ENCODE results near the gene INSL6. TPM values are rescaled to one million over a fixed set of nuclear protein-coding genes. Genes with fewer than 3 reads are reported as not detected.
"Not testable (repeated sequence)": the region's sequence is repeated elsewhere in the genome, so short reads cannot be mapped to it uniquely, and the experiment has no call there.

Gene INSL6
- under 1 TPM; 0.19 to 0.24 (median 0.21) TPM for polyA plus RNA-seq (ENCODE audit: insufficient read length in 3 of 3)

DNA sequence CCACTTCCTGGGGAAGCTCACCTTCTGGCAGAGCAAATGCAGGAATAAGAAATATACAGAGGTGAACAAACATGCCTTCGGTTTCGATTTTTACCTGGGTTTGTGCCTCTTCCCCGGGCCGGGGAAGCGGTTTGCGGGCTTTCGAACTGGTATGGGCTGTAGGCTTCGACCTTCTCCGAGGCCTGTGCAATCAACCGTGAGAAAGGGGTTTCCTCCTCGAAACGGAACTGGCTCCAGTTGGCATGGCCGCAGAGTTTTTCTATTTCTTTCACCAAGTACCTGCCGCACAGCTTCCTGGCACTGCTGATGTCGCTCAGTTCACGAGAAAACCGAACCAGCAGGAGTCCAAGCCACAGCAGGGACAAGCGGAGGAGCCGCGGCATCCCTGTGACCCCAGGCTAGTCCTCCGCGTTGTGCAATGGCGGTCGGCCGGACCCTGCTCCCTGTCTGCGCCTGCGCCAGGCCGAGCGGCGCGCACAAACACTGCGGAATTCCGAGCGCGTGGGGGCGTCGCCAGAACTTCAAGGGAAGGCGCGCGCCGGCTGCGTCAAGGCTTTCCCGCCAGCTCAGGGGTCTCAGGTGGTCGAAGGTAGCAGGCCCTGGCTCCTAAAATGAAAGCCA is at the start of gene INSL6:
Gene INSL6 (minus strand): TSS at position 420 of the 621 bp plus-strand sequence. CDS start 37 bp downstream, at position 383.
- DNase-seq (ENCODE audit: low read depth in 3 of 3, low spot score in 2 of 3) = no peak

GRCh38 chr9:5231212-5231611 is 45.8 kb upstream of the INSL6 start, which contains the start of gene INSL4:
Gene INSL4, plus strand, starts transcription at chr9:5231419. Its CDS starts 105 bp downstream, at chr9:5231524.
- no peak for DNase-seq (ENCODE audit: low read depth in 3 of 3, low spot score in 2 of 3)

GRCh38 chr9:5230554-5230953 is 45.1 kb upstream of the INSL6 start:
- no peak for DNase-seq (ENCODE audit: low read depth in 3 of 3, low spot score in 2 of 3)

GRCh38 chr9:5205071-5205470 is 19.6 kb upstream of the INSL6 start:
- DNase-seq (ENCODE audit: low read depth in 3 of 3, low spot score in 2 of 3) = no peak

DNA sequence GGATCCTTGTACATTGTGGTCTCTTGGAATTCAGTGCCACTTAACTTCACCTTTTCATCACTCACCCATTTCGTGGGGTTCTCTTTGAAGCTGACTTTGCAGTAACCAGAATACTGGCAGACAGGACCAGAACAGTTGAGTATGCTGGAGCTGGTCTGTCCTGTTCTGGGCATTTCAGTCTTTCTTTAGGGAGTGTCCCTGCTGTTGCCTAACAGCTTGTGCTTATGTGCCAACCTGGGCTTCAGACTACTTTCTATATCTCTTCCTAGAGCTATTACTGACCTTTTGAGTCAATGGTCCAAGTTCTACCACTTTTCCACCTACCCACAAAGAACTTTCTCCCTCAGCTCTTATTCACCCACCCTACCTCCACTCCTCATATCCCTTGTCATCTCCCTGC is 10.0 kb upstream of the INSL6 start:
- no peak for DNase-seq (ENCODE audit: low read depth in 3 of 3, low spot score in 2 of 3)

DNA sequence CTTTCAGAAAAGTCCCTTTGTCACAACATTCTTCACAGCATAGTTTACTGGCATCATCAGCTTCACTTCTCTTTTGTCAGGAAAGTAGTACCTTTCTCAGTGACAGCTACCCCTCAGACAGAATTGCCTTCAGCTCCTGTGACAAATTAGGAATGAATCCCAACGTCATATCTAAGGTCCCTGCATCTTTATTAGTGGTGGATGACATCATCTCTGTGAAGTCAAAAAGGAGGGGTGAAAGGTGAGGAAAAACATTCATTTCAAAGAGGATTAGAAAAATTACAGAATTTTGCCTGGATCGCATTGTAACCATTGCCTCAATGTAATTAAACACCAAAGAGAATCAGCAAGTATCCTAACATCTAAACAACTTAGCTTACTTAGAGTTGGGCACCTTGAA is 7.9 kb upstream of the INSL6 start:
- DNase-seq (ENCODE audit: low read depth in 3 of 3, low spot score in 2 of 3) = no peak

- DNase-seq (ENCODE audit: low read depth in 3 of 3, low spot score in 2 of 3) = no peak
Observed at GRCh38 chr9:5191985-5192384, 6.5 kb upstream of the INSL6 start.

DNA sequence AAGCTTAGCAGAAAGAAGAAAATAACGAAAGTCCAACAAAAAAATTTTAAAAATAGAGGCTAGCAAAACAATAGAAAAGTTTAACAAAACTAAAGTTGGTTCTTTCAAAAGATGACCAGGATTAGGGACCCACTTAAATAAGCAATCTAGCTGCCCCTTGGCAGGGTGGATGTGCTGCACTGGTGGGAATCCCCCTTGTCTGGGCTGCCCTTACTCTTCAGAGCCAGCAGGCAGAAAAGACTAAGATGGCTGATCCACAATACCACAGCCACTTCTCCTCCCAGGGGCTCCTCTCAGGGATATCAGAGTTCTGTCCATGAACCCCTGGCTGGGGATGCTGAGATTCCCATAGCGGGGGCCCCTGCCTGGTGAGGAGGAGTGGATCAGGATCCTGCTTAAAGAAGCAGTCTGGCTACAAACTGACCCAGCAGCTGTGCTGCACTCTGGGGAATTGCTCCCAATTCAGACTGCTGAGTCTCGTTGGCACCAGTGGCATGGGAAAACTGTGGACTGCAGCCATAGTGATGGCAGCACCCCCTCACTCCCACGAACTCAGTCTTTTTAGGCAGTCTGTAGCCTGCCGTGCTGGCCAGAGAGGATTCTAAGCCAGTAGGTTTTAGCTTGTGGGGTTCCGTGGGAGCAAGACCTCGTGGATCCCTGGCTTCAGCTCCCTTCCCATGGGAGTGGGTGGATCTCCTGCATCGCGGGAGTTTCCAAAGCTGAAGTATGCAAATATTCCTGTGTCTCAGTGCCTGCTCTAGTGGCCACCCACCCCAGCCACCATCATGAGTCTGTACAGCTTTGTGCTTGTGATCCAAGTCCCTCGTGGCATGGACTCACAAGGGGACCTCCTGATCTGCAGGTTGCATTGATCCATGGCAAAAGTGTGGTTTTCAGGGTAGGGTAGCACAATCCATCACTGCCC is 2.9 kb upstream of the INSL6 start:
- no peak for DNase-seq (ENCODE audit: low read depth in 3 of 3, low spot score in 2 of 3)

GRCh38 chr9:5186416-5187169 is 1.2 kb upstream of the INSL6 start:
- DNase-seq (ENCODE audit: low read depth in 3 of 3, low spot score in 2 of 3) = peak; percentile 12 to 14 (median 13)

- no peak for DNase-seq (ENCODE audit: low read depth in 3 of 3, low spot score in 2 of 3)
Observed at GRCh38 chr9:5184776-5185175, 663 bp downstream of the INSL6 start.

DNA sequence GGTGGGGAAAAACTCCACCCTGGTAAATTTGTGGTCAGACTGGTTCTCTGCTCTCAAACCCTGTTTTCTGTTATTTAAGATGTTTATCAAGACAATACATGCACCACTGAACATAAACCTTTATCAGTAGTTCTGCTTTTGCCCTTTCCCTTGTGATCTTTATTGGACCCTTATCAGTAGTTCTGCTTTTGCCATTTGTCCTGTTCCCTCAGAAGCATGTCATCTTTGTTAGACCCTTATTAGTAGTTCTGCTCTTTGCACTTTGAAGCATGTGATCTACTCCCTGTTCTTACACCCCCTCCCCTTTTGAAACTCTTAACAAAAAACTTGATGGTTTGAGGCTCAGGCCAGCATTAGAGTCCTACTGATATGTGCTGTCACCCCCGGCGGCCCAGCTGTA is 4.8 kb downstream of the INSL6 start:
- not testable (repeated sequence) for DNase-seq (ENCODE audit: low read depth in 3 of 3, low spot score in 2 of 3)

- no peak for DNase-seq (ENCODE audit: low read depth in 3 of 3, low spot score in 2 of 3)
Observed at GRCh38 chr9:5178126-5178805, 7.2 kb downstream of the INSL6 start.

DNA sequence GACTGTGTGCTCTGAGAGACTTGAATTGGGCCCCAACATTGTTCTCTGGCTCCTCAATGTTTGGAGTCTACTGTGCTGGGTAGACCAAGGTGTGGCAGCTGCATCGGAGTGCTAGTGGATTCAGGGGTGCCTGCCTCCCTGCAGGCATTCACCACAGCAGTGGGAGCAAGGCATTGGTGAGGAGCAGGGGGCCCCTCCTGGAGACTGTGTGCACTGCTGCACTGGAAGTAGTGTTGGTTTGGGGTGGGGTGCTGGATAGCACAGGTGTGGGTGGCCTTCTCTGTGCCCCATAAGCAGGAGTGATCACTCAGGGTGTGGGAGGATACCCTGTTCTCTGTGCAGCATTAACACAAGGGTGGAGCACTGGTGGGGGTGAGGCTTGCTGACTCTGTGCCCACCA is 39.2 kb downstream of the INSL6 start:
- no peak for DNase-seq (ENCODE audit: low read depth in 3 of 3, low spot score in 2 of 3)

GRCh38 chr9:5144217-5144616 is 41.2 kb downstream of the INSL6 start:
- no peak for DNase-seq (ENCODE audit: low read depth in 3 of 3, low spot score in 2 of 3)

DNA sequence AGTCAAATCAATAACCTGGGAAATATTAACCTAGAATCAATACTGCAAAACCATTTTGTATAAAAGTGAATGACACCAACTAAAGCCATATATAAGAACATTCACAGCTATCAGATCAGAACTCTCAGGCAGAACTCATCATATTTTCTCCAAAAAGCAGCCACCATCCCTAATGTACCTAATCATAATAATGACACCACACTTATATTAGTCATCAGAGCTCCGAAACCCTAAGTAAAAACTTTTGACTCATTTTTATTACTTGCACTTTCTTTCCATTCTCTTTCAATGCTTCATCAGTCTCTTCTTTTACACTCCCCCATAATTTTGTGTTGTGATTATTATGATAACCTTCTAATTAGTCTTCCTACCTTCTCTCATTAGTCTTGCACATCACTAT is 45.3 kb downstream of the INSL6 start:
- DNase-seq (ENCODE audit: low read depth in 3 of 3, low spot score in 2 of 3) = no peak

DNA sequence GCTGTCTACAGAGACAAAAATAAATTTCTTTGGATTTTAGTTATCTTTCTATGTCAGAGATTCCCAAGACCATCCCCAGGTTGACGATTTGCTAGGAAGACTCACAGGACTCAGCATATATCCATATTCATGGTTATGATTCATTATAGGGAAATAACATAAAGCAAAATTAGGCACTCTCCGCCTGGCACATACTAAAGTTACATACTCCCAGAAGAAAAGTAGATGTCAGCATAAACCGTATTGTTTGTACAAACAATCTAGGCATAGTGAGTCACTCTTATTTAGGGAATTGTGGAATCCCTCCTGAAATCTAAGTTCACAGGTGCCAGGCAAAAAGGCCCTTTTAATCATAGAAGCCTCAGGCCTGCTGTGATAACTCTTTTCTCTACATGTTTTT is 62.9 kb downstream of the INSL6 start:
- DNase-seq (ENCODE audit: low read depth in 3 of 3, low spot score in 2 of 3) = no peak

DNA sequence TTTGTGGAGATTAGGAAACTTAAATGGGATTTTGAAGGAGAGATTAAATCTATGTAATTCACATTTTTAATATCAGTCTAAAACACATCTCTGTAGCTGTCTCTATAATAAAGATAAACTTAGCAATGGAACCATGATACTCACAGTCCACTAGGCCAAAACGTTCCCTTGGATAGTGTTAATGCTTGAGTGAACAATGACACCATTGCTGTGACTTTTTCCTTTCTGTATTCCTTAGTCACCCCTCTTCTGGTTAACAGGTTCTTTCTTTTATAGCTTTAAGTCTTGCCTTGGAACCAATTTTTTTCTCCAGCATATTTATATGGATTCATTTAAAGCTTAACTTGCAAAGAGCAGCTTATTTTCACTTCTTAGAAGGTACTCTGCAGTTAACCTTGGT is 63.3 kb downstream of the INSL6 start:
- DNase-seq (ENCODE audit: low read depth in 3 of 3, low spot score in 2 of 3) = no peak

DNA sequence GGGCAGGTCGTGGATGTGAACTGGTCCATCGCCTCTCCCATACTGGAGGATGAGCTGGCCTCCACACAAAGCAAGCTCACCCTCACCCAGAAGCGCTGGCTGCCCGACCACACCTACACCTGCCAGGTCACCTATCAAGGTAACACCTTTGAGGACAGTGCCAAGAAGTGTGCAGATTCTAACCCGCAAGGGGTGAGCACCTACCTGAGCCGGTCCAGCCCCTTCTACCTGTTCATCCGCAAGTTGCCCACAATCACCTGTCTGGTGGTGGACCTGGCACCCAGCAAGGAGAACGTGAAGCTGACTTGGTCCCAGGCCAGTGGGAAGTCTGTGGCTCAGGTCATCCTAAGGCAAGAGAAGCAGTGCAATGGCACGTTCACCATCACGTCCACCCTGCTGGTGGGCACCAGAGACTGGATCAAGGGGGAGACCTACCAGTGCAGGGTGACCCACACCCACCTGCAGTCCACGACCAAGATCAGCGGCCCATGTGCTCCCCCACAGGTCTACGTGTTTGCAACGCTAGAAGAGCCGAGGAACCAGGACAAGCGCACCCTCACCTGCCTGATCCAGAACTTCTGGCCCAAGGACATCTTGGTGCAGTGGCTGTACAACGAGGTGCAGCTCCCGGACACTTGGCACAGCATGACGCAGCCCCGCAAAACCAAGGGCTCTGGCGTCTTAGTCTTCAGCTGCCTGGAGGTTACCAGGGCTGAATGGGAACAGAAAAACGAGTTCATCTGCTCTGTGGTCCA is 71.3 kb downstream of the INSL6 start:
- DNase-seq (ENCODE audit: low read depth in 3 of 3, low spot score in 2 of 3) = no peak
